K562 (cell line): ENCODE measurements around the gene RER1. TPM values are rescaled to one million over a fixed set of nuclear protein-coding genes. Genes with fewer than 3 reads are reported as not detected.

Source experiments
- ATAC-seq: fragments of 200-7000 bp; cut with Tn5 transposase; 3 replicates; pipeline ENCODE4 v1.9.1; 2020; ENCODE audit warnings: moderate library complexity
- BruUV-seq: library from RNA; stranded (reverse); fragments of 400-500 nt; replicated peaks from 2 replicates; lab custom pipeline; 2021; lab: Mats Ljungman, UMichigan
- CTCF ChIA-PET: fragments of 300-600 bp; formaldehyde crosslinking; extraction: SDS; loops from one replicate; lab custom pipeline; 2021; ENCODE audit warnings: low intra/inter-chr PET ratio; lab: Yijun Ruan, JAX
- POLR2A ChIA-PET: fragments of 300-600, 350-650 bp; sonication (Branson Sonifier 250); formaldehyde crosslinking; extraction: SDS; loops from one replicate; lab custom pipeline; 2021; ENCODE audit warnings: antibody characterized with exemption, inconsistent platforms; lab: Yijun Ruan, JAX
- DNase-seq, 4 experiments: peaks; one replicate each; pipeline versions ENCODE4 v3.0.0 to v3.0.0-alpha.2; 2011 to 2018; ENCODE audit warnings: low spot score in 3 of 4, mixed read lengths in 3 of 4; ENCODE audit errors: extremely low read depth in 1 of 4
- FAIRE-seq: peaks from 2 replicates; lab custom pipeline; 2011; peaks lifted over from hg19 to GRCh38; lab: Jason Lieb, UNC
- H2AFZ ChIP-seq: 2 replicates; pipeline ENCODE4 v1.6.0; 2011; ENCODE audit warnings: low read depth, low read length, control low read depth, inconsistent platforms
- H3K27ac ChIP-seq: fragments of 200-600 bp; 3 replicates; pipeline ENCODE4 v1.8.0; 2011; ENCODE audit warnings: low read depth, mild to moderate bottlenecking, control low read depth, inconsistent platforms, low read length, moderate library complexity, mixed read lengths; ENCODE audit errors: extremely low read depth
- H3K27me3 ChIP-seq, 2 experiments: fragments of 300-600 bp in 1 of 2; 2 replicates in 1 of 2; 3 replicates in 1 of 2; pipeline versions ENCODE4 v1.6.0 to v1.8.0; 2011; ENCODE audit warnings: inconsistent platforms in 2 of 2, low read length in 2 of 2, mild to moderate bottlenecking in 1 of 2, mixed read lengths in 1 of 2, moderate library complexity in 1 of 2; ENCODE audit not compliant: control insufficient read depth in 2 of 2, insufficient read depth in 2 of 2
- H3K36me3 ChIP-seq: fragments of 300-600 bp; 3 replicates; pipeline ENCODE4 v1.8.0; 2011; ENCODE audit warnings: mild to moderate bottlenecking, low read length, inconsistent platforms; ENCODE audit not compliant: control insufficient read depth, insufficient read depth
- H3K4me1 ChIP-seq, 2 experiments: fragments of 200-600 bp in 1 of 2; replicated peaks in 1 of 2; 2 replicates in 1 of 2; 3 replicates in 1 of 2; pipeline versions ENCODE4 v1.5.1 to v1.8.0; 2011; ENCODE audit warnings: inconsistent platforms in 2 of 2, low read length in 2 of 2, mild to moderate bottlenecking in 1 of 2, mixed read lengths in 1 of 2, moderate library complexity in 1 of 2; ENCODE audit not compliant: control insufficient read depth in 2 of 2, insufficient read depth in 2 of 2
- H3K4me2 ChIP-seq: 2 replicates; pipeline ENCODE4 v1.6.1; 2011; ENCODE audit warnings: low read length, control low read depth, inconsistent platforms, mixed read lengths; ENCODE audit not compliant: insufficient read depth
- H3K4me3 ChIP-seq: fragments of 200-600 bp; sonication (generic), shearing (Covaris generic); 2 replicates; pipeline ENCODE4 v1.5.1; 2016; ENCODE audit warnings: control low read depth, inconsistent platforms
- H3K79me2 ChIP-seq: fragments of 200-600 bp; 3 replicates; pipeline ENCODE4 v1.8.0; 2011; ENCODE audit warnings: low read length, inconsistent platforms; ENCODE audit not compliant: control insufficient read depth, insufficient read depth
- H3K9ac ChIP-seq, 2 experiments: 2 replicates each; pipeline versions ENCODE4 v1.6.0 to v1.6.1; 2011; ENCODE audit warnings: low read depth in 2 of 2, low read length in 2 of 2, control low read depth in 1 of 2, inconsistent platforms in 1 of 2, mild to moderate bottlenecking in 1 of 2, mixed read lengths in 1 of 2; ENCODE audit not compliant: insufficient read depth in 1 of 2
- H3K9me1 ChIP-seq: one replicate; pipeline ENCODE4 v1.6.0; 2011; ENCODE audit warnings: inconsistent platforms, mild to moderate bottlenecking, low read length, moderate library complexity; ENCODE audit not compliant: control insufficient read depth, insufficient read depth
- H3K9me3 ChIP-seq: replicated peaks from 2 replicates; pipeline ENCODE4 v1.5.1; 2011; ENCODE audit warnings: low read depth, low read length, inconsistent platforms; ENCODE audit not compliant: control insufficient read depth, insufficient read depth
- H4K20me1 ChIP-seq: replicated peaks from 2 replicates; pipeline ENCODE4 v1.6.1; 2011; ENCODE audit warnings: low read length, inconsistent platforms, mixed read lengths; ENCODE audit not compliant: control insufficient read depth, insufficient read depth
- CREB1 ChIP-seq, 2 experiments: sonication (generic) in 1 of 2; formaldehyde crosslinking in 1 of 2; IDR thresholded peaks; 2 replicates each; pipeline versions ENCODE4 v1.6.1 to v1.8.0; 2012 to 2022; ENCODE audit warnings: inconsistent platforms in 1 of 2, mild to moderate bottlenecking in 1 of 2, missing genetic modification reagents in 1 of 2, moderate library complexity in 1 of 2
- E4F1 ChIP-seq: fragments of 250-450 bp; sonication (Bioruptor Pico); IDR thresholded peaks from 2 replicates; pipeline ENCODE4 v1.5.0; 2021; ENCODE audit warnings: mild to moderate bottlenecking, borderline replicate concordance
- HNRNPK ChIP-seq: fragments of 200-400 bp; formaldehyde crosslinking; IDR thresholded peaks from one replicate; pipeline ENCODE4 v1.6.1; 2018; ENCODE audit warnings: mild to moderate bottlenecking, low read depth, low read length; ENCODE audit not compliant: poor library complexity, severe bottlenecking
- MTA1 ChIP-seq: fragments of 450-650 bp; IDR thresholded peaks from 2 replicates; pipeline ENCODE4 v1.6.1; 2017; ENCODE audit warnings: borderline replicate concordance
- POLR2AphosphoS5 ChIP-seq: IDR thresholded peaks from 2 replicates; pipeline ENCODE4 v1.6.1; 2011; ENCODE audit warnings: mild to moderate bottlenecking, low read depth, low read length, moderate library complexity; ENCODE audit not compliant: control insufficient read depth, insufficient read depth
- POLR2G ChIP-seq: fragments of 200-400 bp; formaldehyde crosslinking; IDR thresholded peaks from 2 replicates; pipeline ENCODE4 v1.6.1; 2017; ENCODE audit warnings: low read depth, mild to moderate bottlenecking, antibody characterized with exemption, low read length, moderate library complexity
- RBFOX2 ChIP-seq: fragments of 200-400 bp; formaldehyde crosslinking; IDR thresholded peaks from 2 replicates; pipeline ENCODE4 v1.6.1; 2017; ENCODE audit warnings: low read depth, mild to moderate bottlenecking, low read length, moderate library complexity
- ZNF408 ChIP-seq: fragments of 250-450 bp; sonication (Bioruptor Pico); IDR thresholded peaks from 2 replicates; pipeline ENCODE4 v1.4.0; 2020; ENCODE audit warnings: low read depth, mild to moderate bottlenecking, moderate library complexity
- whole genome bisulfite sequencing: fragments of 100-300 bp; shearing (Covaris generic); methylation state at CpG from one replicate; pipeline ENCODE4 v1.1.6; 2016; ENCODE audit warnings: low coverage, mixed read lengths; ENCODE audit not compliant: insufficient coverage; ENCODE audit errors: missing lambda C conversion rate; 5-methylcytosine and 5-hydroxymethylcytosine counted together
- in situ Hi-C: fragments of 300-500 bp; cut with MboI; formaldehyde crosslinking; loops from 4 replicates; pipeline ENCODE4 v1.15.0; 2018; ENCODE audit warnings: inconsistent platforms, mixed read lengths
- intact Hi-C: fragments of 100-400 bp; cut with micrococcal nuclease; formaldehyde crosslinking; loops from 2 replicates; pipeline ENCODE4 v1.14.2; 2022
- polyA plus RNA-seq, 8 experiments: library from polyadenylated mRNA; depleted of rRNA in 4 of 8; stranded (reverse) in 5 of 8; unstranded in 3 of 8; fragments of >200 nt; fragmentation: Nextera tagmentation in 2 of 8; fragmentation: Illumina TruSeq in 1 of 8; extraction: Ambion mirVana in 2 of 8; extraction: Trizol in 1 of 8; gene quantifications; 2 replicates each; pipeline versions ENCODE4 v1.2.1 to v1.2.3, GENCODE V29; 2011 to 2014; ENCODE audit warnings: inconsistent platforms in 1 of 8, missing spikeins in 1 of 8
- total RNA-seq, 7 experiments: library from RNA; depleted of rRNA in 6 of 7; stranded (reverse); fragments of >200 nt in 6 of 7; fragmentation: Illumina TruSeq in 2 of 7; extraction: Trizol in 2 of 7; gene quantifications; 2 replicates each; pipeline versions ENCODE4 v1.2.1 to v1.2.3, GENCODE V29; 2011 to 2021; ENCODE audit warnings: low replicate concordance in 1 of 7

RER1 gene
- total and polyA plus RNA-seq, 9 of the 15 experiments (the other 6 are each of a cell fraction or from before 2014, with no cell fraction given): 19.6 to 354 (median 183) TPM

- no peak overlapping the region for H2AFZ ChIP-seq
- peaks cover 72% of the 10 kb centered on the region for H3K36me3 ChIP-seq
- DNase-seq: no peak
- no TSS peak for BruUV-seq
- in situ Hi-C loops (no loop called here), intact Hi-C loops (no loop called here)
- ChIA-PET CTCF (no interaction called here), POLR2A (interaction anchor here (0.6 to 2.1 kb wide), 4 partner anchors 10 to 202 kb away, joined by 3 to 7 read pairs (median 4); no protein-coding TSS in a partner anchor)
- H3K27me3 ChIP-seq: no peaks in the 10 kb centered on the region
- no peak for ATAC-seq
- no peak for FAIRE-seq
- H3K9me3 ChIP-seq: no peaks in the 10 kb centered on the region
- peaks cover 18% of the 10 kb centered on the region; the same call in 1 of the 2 replicates for H4K20me1 ChIP-seq
- peaks cover 10% of the 10 kb centered on the region for H3K9me1 ChIP-seq
- 92% methylated on average over 11 of the region's 11 CpGs for WGBS
- no peak overlapping the region for H3K4me3 ChIP-seq
- H3K27ac ChIP-seq: no peak overlapping the region
- peaks cover 59% of the 10 kb centered on the region for H3K79me2 ChIP-seq
- peak overlapping the region in 1 of 2 experiments; percentile 72; a peak in 3 of 4 replicates for H3K9ac ChIP-seq
- no peak overlapping the region; the same call in 1 of the 2 replicates for H3K4me2 ChIP-seq
- H3K4me1 ChIP-seq: peaks cover 22 to 49% of the 10 kb centered on the region in 2 experiments
- TF ChIP-seq CREB1 (IDR thresholded peaks at IDR 0.05) (0 out of 2 replicates have a peak, but pooled peaks have one; percentile 11), CREB1 (CRISPR knock-in tag; IDR thresholded peaks at IDR 0.05) (no peak), HNRNPK (no peak), MTA1 (no peak), E4F1 (CRISPR knock-in tag) (no peak), POLR2AphosphoS5 (no peak), ZNF408 (CRISPR knock-in tag) (no peak), RBFOX2 (peak; percentile 53), POLR2G (peak; percentile 68)
- TF ChIP-seq, all 486 proteins: peak for 3
These were observed 3.1 kb downstream of the RER1 start for GRCh38 chr1:2394761-2395160.
